ENCODE data around the gene SLC30A1.

DNA sequence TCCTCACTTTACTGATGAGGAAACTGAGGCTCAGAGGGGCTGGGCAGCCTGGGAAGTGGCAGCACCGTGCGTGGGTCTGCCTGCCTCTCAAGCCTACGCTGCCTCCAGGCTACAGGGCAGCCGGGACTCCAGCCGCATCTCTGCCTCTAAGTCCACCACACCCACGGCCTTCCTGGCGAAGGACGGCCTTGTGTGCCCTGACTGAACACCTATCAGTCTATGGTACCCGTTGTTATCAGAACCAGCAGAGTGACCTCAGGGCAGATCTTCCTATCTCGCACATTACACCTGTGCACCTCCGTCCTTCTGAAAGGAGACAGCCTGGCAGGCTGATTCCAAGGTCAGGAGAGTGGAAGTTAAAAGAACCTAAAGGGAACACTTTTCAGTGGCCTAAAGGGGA is 35.7 kb upstream of the SLC30A1 start:
- TF ChIP-seq, protein P1, sequence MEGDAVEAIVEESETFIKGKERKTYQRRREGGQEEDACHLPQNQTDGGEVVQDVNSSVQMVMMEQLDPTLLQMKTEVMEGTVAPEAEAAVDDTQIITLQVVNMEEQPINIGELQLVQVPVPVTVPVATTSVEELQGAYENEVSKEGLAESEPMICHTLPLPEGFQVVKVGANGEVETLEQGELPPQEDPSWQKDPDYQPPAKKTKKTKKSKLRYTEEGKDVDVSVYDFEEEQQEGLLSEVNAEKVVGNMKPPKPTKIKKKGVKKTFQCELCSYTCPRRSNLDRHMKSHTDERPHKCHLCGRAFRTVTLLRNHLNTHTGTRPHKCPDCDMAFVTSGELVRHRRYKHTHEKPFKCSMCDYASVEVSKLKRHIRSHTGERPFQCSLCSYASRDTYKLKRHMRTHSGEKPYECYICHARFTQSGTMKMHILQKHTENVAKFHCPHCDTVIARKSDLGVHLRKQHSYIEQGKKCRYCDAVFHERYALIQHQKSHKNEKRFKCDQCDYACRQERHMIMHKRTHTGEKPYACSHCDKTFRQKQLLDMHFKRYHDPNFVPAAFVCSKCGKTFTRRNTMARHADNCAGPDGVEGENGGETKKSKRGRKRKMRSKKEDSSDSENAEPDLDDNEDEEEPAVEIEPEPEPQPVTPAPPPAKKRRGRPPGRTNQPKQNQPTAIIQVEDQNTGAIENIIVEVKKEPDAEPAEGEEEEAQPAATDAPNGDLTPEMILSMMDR (IDR thresholded peaks at IDR 0.05): no peak
- TF ChIP-seq POLR2A (IDR thresholded peaks at IDR 0.05): no peak

All from esophagus squamous epithelium (tissue), 4 donors.